ENCODE measurements around the gene SUPT5H. TPM values are rescaled to one million over a fixed set of nuclear protein-coding genes. Genes with fewer than 3 reads are reported as not detected.

SUPT5H gene
- total and polyA plus RNA-seq, 2 of the 4 experiments (the other 2 are of a cell fraction): 75.3 to 116 TPM

DNA sequence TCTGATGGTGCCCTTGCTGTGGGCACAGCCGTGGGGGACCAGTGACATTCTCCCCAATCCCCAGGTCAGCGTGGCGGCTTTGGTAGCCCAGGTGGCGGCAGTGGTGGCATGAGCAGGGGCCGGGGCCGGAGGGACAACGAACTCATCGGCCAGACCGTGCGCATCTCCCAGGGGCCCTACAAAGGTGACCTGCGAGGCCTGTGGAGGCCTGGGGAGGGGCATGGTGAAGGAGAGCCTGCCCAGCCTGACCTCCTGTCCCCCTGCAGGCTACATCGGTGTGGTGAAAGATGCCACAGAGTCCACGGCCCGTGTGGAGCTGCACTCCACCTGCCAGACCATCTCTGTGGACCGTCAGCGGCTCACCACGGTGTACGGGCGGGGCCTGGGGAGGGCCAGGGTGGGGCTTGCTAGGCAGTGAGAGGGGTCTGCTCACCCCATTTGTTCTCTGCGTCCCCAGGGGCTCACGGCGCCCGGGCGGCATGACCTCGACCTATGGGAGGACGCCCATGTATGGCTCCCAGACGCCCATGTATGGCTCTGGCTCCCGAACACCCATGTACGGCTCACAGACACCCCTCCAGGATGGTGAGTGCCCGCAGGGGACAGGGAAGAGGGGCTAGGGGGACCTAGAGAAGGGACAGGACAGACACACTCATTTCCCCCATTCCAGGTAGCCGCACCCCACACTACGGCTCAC lies 27.5 kb downstream of the SUPT5H start:
- H4K20me1 ChIP-seq (ENCODE audit: insufficient read depth, low read length): peaks cover 12% of the 10 kb centered on the region
- no peak overlapping the region for H3K14ac ChIP-seq (replicated peaks; ENCODE audit: low read depth, low read length)
- ChIA-PET CTCF (no interaction called here), POLR2A (ENCODE audit: unreplicated experiment) (no interaction called here)
- H3K4ac ChIP-seq (ENCODE audit: low read depth, low read length): no peak overlapping the region
- no peak overlapping the region for H3K4me3 ChIP-seq (ENCODE audit: insufficient read depth, low read depth, low read length)
- in situ Hi-C loops (cut with MboI; ENCODE audit: low sequenced_read_pairs) (no loop called here), dilution Hi-C loops (cut with HindIII; ENCODE audit: low sequenced_read_pairs, unreplicated experiment) (no loop called here), intact Hi-C loops (cut with micrococcal nuclease) (no loop called here)
- no peak overlapping the region for H2BK120ac ChIP-seq (ENCODE audit: low read depth, low read length)
- H3K9ac ChIP-seq (ENCODE audit: low read depth, low read length): no peak overlapping the region
- DNase-seq: no peak
- no peak overlapping the region for H3K18ac ChIP-seq (ENCODE audit: low read depth, low read length)
- H3K27ac ChIP-seq (ENCODE audit: insufficient read depth, low read length): no peak overlapping the region
- no peaks in the 10 kb centered on the region for H3K9me3 ChIP-seq (ENCODE audit: control insufficient read depth, insufficient read depth, low read length)
- no peak overlapping the region for H4K5ac ChIP-seq (ENCODE audit: low read depth, low read length)
- no peak overlapping the region for H2AK9ac ChIP-seq (replicated peaks; ENCODE audit: low read depth, low read length, poor library complexity)
- H3K56ac ChIP-seq (ENCODE audit: extremely low read depth, insufficient read depth, low read length): no peak overlapping the region
- H3K27me3 ChIP-seq (ENCODE audit: control insufficient read depth, insufficient read depth, low read length): no peaks in the 10 kb centered on the region
- H3K79me1 ChIP-seq (ENCODE audit: low read depth in 1 of 2, low read length in 2 of 2): peaks cover 13% of the 10 kb centered on the region in 2 experiments; a peak in 3 of 4 replicates
- no peak overlapping the region for H2BK5ac ChIP-seq (ENCODE audit: low read depth, low read length, poor library complexity, severe bottlenecking)
- H2BK20ac ChIP-seq (ENCODE audit: low read depth, low read length): no peak overlapping the region
- no peak overlapping the region for H2AK5ac ChIP-seq (ENCODE audit: low read depth, low read length)
- H3K23ac ChIP-seq (ENCODE audit: low read depth, low read length): no peak overlapping the region
- H4K91ac ChIP-seq (ENCODE audit: insufficient read depth, low read depth, low read length): no peak overlapping the region
- no peak overlapping the region for H2AFZ ChIP-seq (replicated peaks; ENCODE audit: low read length, poor library complexity)
- no peak overlapping the region for H3K4me2 ChIP-seq (ENCODE audit: low read depth, low read length)
- no CpG with 5 or more reads among the region's 32 CpGs for WGBS, 2 experiments (ENCODE audit: extremely low coverage in 2 of 2, insufficient read length in 1 of 2)
- H3K9me1 ChIP-seq (ENCODE audit: insufficient read depth, low read length): peaks cover 2% of the 10 kb centered on the region; the same call in 1 of the 2 replicates
- BruUV-seq (replicated peaks): no TSS peak
- H2BK15ac ChIP-seq (ENCODE audit: low read depth, low read length): no peak overlapping the region
- no peaks in the 10 kb centered on the region for H3K4me1 ChIP-seq (ENCODE audit: control insufficient read depth, insufficient read depth, low read length)
- no peak for TF ChIP-seq POLR2A (IDR thresholded peaks at IDR 0.05; ENCODE audit: low read depth, low read length)
- TF ChIP-seq RCOR1 (IDR thresholded peaks at IDR 0.05; ENCODE audit: insufficient replicate concordance, low read length): no peak
- TF ChIP-seq RAD21 (IDR thresholded peaks at IDR 0.05; ENCODE audit: low read length): no peak
- no peak for TF ChIP-seq CEBPB (IDR thresholded peaks at IDR 0.05; ENCODE audit: low read depth, low read length)
- TF ChIP-seq MXI1 (IDR thresholded peaks at IDR 0.05; ENCODE audit: borderline replicate concordance, low read depth, low read length): no peak
- no peak for TF ChIP-seq SMC3 (IDR thresholded peaks at IDR 0.05; ENCODE audit: low read depth, low read length)
- TF ChIP-seq MAFK (IDR thresholded peaks at IDR 0.05; ENCODE audit: low read depth, low read length): no peak
- TF ChIP-seq RFX5 (IDR thresholded peaks at IDR 0.05; ENCODE audit: low read depth, low read length): no peak
- no peak for TF ChIP-seq FOS (IDR thresholded peaks at IDR 0.05; ENCODE audit: low read depth, low read length)
- TF ChIP-seq, protein P1, sequence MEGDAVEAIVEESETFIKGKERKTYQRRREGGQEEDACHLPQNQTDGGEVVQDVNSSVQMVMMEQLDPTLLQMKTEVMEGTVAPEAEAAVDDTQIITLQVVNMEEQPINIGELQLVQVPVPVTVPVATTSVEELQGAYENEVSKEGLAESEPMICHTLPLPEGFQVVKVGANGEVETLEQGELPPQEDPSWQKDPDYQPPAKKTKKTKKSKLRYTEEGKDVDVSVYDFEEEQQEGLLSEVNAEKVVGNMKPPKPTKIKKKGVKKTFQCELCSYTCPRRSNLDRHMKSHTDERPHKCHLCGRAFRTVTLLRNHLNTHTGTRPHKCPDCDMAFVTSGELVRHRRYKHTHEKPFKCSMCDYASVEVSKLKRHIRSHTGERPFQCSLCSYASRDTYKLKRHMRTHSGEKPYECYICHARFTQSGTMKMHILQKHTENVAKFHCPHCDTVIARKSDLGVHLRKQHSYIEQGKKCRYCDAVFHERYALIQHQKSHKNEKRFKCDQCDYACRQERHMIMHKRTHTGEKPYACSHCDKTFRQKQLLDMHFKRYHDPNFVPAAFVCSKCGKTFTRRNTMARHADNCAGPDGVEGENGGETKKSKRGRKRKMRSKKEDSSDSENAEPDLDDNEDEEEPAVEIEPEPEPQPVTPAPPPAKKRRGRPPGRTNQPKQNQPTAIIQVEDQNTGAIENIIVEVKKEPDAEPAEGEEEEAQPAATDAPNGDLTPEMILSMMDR (conservative IDR thresholded peaks at IDR 0.05; ENCODE audit: low read depth, low read length): no peak
- no peak for TF ChIP-seq NFE2L2 (IDR thresholded peaks at IDR 0.05; ENCODE audit: low read depth, low read length)
- TF ChIP-seq BHLHE40 (IDR thresholded peaks at IDR 0.05; ENCODE audit: low read depth, low read length): no peak
- no peak for TF ChIP-seq CHD1 (IDR thresholded peaks at IDR 0.05; ENCODE audit: low read depth, low read length)
- TF ChIP-seq, protein P2, sequence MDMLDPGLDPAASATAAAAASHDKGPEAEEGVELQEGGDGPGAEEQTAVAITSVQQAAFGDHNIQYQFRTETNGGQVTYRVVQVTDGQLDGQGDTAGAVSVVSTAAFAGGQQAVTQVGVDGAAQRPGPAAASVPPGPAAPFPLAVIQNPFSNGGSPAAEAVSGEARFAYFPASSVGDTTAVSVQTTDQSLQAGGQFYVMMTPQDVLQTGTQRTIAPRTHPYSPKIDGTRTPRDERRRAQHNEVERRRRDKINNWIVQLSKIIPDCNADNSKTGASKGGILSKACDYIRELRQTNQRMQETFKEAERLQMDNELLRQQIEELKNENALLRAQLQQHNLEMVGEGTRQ (IDR thresholded peaks at IDR 0.05; ENCODE audit: low read depth, low read length): no peak
- TF ChIP-seq, protein P3, sequence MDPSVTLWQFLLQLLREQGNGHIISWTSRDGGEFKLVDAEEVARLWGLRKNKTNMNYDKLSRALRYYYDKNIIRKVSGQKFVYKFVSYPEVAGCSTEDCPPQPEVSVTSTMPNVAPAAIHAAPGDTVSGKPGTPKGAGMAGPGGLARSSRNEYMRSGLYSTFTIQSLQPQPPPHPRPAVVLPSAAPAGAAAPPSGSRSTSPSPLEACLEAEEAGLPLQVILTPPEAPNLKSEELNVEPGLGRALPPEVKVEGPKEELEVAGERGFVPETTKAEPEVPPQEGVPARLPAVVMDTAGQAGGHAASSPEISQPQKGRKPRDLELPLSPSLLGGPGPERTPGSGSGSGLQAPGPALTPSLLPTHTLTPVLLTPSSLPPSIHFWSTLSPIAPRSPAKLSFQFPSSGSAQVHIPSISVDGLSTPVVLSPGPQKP (IDR thresholded peaks at IDR 0.05; ENCODE audit: borderline replicate concordance, low read depth, low read length): no peak
- TF ChIP-seq MAZ (IDR thresholded peaks at IDR 0.05; ENCODE audit: borderline replicate concordance, low read depth, low read length): no peak
- no peak for ATAC-seq (ENCODE audit: low read depth)
- H3K36me3 ChIP-seq (ENCODE audit: control insufficient read depth, insufficient read depth, low read length): peaks cover 84% of the 10 kb centered on the region
- no peak overlapping the region for H4K8ac ChIP-seq (ENCODE audit: low read depth in 2 of 2, low read length in 2 of 2)
